HepG2 (cell line): ENCODE measurements around the gene CKS1B. TPM values are rescaled to one million over a fixed set of nuclear protein-coding genes. Genes with fewer than 3 reads are reported as not detected.

Experiments used
- CEBPZ ChIP-seq: IDR thresholded peaks from 2 replicates; pipeline ENCODE4 v1.6.1; 2012; ENCODE audit warnings: low read length, improper control_type of control experiment
- ETV5 ChIP-seq: IDR thresholded peaks from 2 replicates; pipeline ENCODE4 v1.6.1; 2018; ENCODE audit warnings: missing biosample characterization, missing genetic modification reagents, inconsistent platforms, borderline replicate concordance
- HNRNPL ChIP-seq: fragments of 200-400 bp; formaldehyde crosslinking; IDR thresholded peaks from 2 replicates; pipeline ENCODE4 v1.6.1; 2017; ENCODE audit warnings: mild to moderate bottlenecking, low read depth, low read length
- KAT2B ChIP-seq: fragments of 150-350 bp; IDR thresholded peaks from 2 replicates; pipeline ENCODE4 v1.6.1; 2014; ENCODE audit warnings: low read depth, low read length, borderline replicate concordance
- MED1 ChIP-seq: sonication (generic); formaldehyde crosslinking; IDR thresholded peaks from 2 replicates; pipeline ENCODE4 v1.4.0; 2020; ENCODE audit warnings: missing genetic modification reagents
- MTF1 ChIP-seq: sonication (generic); formaldehyde crosslinking; IDR thresholded peaks from 2 replicates; pipeline ENCODE4 v1.5.0; 2020; ENCODE audit warnings: missing genetic modification reagents
- NFKB2 ChIP-seq: sonication (generic); formaldehyde crosslinking; IDR thresholded peaks from 2 replicates; pipeline ENCODE4 v1.4.0; 2020; ENCODE audit warnings: missing genetic modification reagents, borderline replicate concordance
- NFRKB ChIP-seq: fragments of 450-650 bp; IDR thresholded peaks from 2 replicates; pipeline ENCODE4 v1.6.1; 2017
- PHF21A ChIP-seq: sonication (generic); formaldehyde crosslinking; IDR thresholded peaks from 2 replicates; pipeline ENCODE4 v1.5.0; 2020; ENCODE audit warnings: mild to moderate bottlenecking, missing genetic modification reagents
- RARG ChIP-seq: sonication (generic); formaldehyde crosslinking; IDR thresholded peaks from 2 replicates; pipeline ENCODE4 v1.4.0; 2020; ENCODE audit warnings: low read depth, mild to moderate bottlenecking, missing genetic modification reagents
- SNAPC2 ChIP-seq: sonication (generic); formaldehyde crosslinking; IDR thresholded peaks from 2 replicates; pipeline ENCODE4 v1.8.1; 2022; ENCODE audit warnings: mild to moderate bottlenecking, missing genetic modification reagents
- ZNF335 ChIP-seq: sonication (generic); formaldehyde crosslinking; IDR thresholded peaks from 2 replicates; pipeline ENCODE4 v1.4.0; 2020; ENCODE audit warnings: missing genetic modification reagents
- ZNF407 ChIP-seq: sonication (generic); formaldehyde crosslinking; IDR thresholded peaks from one replicate; pipeline ENCODE4 v1.5.1; 2020; ENCODE audit warnings: mild to moderate bottlenecking, missing genetic modification reagents; ENCODE audit errors: not compliant biosample characterization
- ZNF704 ChIP-seq: sonication (generic); formaldehyde crosslinking; IDR thresholded peaks from 2 replicates; pipeline ENCODE4 v1.8.1; 2023; ENCODE audit warnings: mild to moderate bottlenecking, inconsistent platforms, moderate library complexity, missing genetic modification reagents, borderline replicate concordance
- ZNF710 ChIP-seq: sonication (generic); formaldehyde crosslinking; IDR thresholded peaks from 2 replicates; pipeline ENCODE4 v1.5.0; 2020; ENCODE audit warnings: mild to moderate bottlenecking, missing genetic modification reagents, borderline replicate concordance
- ZNF777 ChIP-seq: sonication (generic); formaldehyde crosslinking; IDR thresholded peaks from 2 replicates; pipeline ENCODE4 v1.4.0; 2020; ENCODE audit warnings: missing genetic modification reagents
- polyA plus RNA-seq, 8 experiments: library from polyadenylated mRNA; depleted of rRNA in 3 of 8; stranded (reverse) in 7 of 8; unstranded in 1 of 8; fragments of >200 nt; fragmentation: Illumina TruSeq in 4 of 8; extraction: Trizol in 4 of 8; gene quantifications; 2 replicates each; pipeline versions ENCODE4 v1.2.1 to v1.2.3, GENCODE V29; 2011 to 2016; ENCODE audit warnings: low read depth in 4 of 8, missing spikeins in 1 of 8, mixed read lengths in 1 of 8; ENCODE audit not compliant: insufficient read depth in 1 of 8
- total RNA-seq, 5 experiments: library from RNA; depleted of rRNA; stranded (reverse); fragments of >200 nt; fragmentation: Illumina TruSeq; extraction: Trizol; gene quantifications; 2 replicates each; pipeline ENCODE4 v1.2.3, GENCODE V29; 2016; ENCODE audit warnings: low read depth in 1 of 5

CKS1B gene
- total and polyA plus RNA-seq, 2 of the 13 experiments (the other 11 are each of a cell fraction or from before 2014, with no cell fraction given) = 217 to 222 TPM

GRCh38 chr1:154931940-154932487 is 42.5 kb upstream of the CKS1B start (continued):
- TF ChIP-seq SNAPC2 = no peak
- peak; percentile 58 for TF ChIP-seq MED1
- no peak for TF ChIP-seq ZNF704
- peak; percentile 85 for TF ChIP-seq HNRNPL
- no peak for TF ChIP-seq NFRKB
- peak; percentile 96 for TF ChIP-seq ETV5 (CRISPR knock-in tag)
- peak; percentile 63; the same call in 1 of the 2 replicates for TF ChIP-seq ZNF710 (CRISPR knock-in tag)
- TF ChIP-seq ZNF335 (CRISPR knock-in tag) = peak; percentile 90
- no peak for TF ChIP-seq ZNF407
- TF ChIP-seq PHF21A (CRISPR knock-in tag) = peak; percentile 63
- no peak for TF ChIP-seq CEBPZ
- no peak for TF ChIP-seq MTF1 (CRISPR knock-in tag)
- TF ChIP-seq KAT2B = no peak
- TF ChIP-seq ZNF777 (CRISPR knock-in tag) = no peak
- TF ChIP-seq RARG (CRISPR knock-in tag) = no peak
- no peak for TF ChIP-seq NFKB2 (CRISPR knock-in tag)
